Gastrocnemius medialis (tissue), 4 donors: ENCODE data around the gene LPAR1.

Experiments used
- POLR2A ChIP-seq, 2 donors: fragments of 450-650 bp; IDR thresholded peaks; one replicate each; pipeline ENCODE4 v1.6.1; 2017; ENCODE audit warnings: antibody characterized with exemption in 2 of 2, mild to moderate bottlenecking in 2 of 2, moderate library complexity in 2 of 2
- TF ChIP-seq, protein P1 (sequence below), 5 experiments: fragments of 450-650 bp in 3 of 5; fragments of 200-600 bp in 2 of 5; sonication (generic) in 2 of 5; IDR thresholded peaks in 4 of 5; conservative IDR thresholded peaks in 1 of 5; 1 replicate in 4 of 5; 2 replicates in 1 of 5; pipeline ENCODE4 v1.5.1; 2016 to 2019; ENCODE audit warnings: antibody characterized with exemption in 5 of 5, mild to moderate bottlenecking in 3 of 5, moderate library complexity in 3 of 5

DNA sequence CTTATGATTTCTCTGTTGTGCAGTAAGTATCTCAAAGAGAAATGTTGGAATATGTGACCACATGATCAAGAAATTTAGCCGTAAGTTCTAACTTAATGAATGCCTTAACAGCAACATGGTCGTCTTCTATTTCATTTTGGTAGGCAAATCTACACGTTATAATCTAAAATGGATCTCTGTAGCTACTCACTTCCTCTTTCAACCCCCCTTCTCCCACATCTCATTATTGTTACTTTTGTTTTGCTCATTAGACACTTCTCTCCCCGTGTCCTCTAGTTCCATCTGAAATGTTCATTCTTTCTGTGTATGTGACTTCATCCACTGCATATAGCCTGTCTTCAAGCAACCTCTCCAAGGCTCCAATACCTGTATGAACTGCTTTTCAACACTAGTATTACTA is 27.1 kb upstream of the LPAR1 start:
- no peak for TF ChIP-seq POLR2A (IDR thresholded peaks at IDR 0.05)
- TF ChIP-seq, protein P1, sequence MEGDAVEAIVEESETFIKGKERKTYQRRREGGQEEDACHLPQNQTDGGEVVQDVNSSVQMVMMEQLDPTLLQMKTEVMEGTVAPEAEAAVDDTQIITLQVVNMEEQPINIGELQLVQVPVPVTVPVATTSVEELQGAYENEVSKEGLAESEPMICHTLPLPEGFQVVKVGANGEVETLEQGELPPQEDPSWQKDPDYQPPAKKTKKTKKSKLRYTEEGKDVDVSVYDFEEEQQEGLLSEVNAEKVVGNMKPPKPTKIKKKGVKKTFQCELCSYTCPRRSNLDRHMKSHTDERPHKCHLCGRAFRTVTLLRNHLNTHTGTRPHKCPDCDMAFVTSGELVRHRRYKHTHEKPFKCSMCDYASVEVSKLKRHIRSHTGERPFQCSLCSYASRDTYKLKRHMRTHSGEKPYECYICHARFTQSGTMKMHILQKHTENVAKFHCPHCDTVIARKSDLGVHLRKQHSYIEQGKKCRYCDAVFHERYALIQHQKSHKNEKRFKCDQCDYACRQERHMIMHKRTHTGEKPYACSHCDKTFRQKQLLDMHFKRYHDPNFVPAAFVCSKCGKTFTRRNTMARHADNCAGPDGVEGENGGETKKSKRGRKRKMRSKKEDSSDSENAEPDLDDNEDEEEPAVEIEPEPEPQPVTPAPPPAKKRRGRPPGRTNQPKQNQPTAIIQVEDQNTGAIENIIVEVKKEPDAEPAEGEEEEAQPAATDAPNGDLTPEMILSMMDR (IDR thresholded peaks at IDR 0.05 in 4 of 5, conservative IDR thresholded peaks at IDR 0.05 in 1 of 5), result no peak
